Measurements from ENCODE around the gene KRT7.

DNA sequence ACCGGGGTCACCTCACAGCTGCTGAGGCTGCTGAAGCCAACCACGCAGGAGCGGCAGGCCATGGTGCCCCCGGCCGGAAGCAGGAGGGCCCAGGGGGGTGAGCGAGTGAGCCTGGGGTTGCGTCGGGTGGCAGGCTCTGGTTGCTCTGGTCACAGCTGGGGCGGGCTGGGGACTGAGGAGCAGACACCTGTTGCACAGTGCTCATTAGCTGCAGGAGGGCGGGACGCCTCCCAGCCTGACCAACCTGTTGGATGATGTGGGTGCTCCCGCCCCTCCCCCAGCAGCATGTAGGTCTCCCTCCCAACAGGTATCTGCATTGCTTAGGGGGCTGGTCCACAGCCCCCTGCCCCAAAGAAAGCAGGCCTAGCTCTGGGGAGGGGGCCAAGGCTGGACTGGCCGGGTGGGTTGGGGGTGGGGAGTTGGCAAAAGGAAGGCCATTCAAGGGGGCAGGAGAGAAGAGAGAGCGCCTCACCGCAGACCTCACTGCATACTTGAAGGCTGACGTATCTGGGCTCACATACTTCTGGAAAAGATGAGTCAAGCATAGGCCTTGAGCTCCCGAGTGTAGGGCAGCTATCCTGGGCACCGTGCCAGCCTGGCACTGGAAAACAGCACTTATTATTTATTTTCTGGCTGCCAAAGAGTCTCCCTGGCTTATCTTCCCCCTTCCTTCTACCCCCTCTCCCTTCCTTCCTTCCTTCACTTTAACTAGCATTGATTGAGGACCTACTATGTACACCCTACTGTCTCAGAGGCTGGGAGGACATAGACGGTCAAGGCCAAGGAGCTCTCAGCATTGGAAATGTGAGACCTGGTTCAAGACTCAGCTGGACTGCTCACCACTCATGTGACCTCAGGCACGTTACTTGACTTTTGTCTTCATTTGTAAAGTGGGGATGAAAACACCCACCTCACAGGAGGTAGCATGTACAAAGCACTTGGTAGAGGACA, 40.9 kb upstream of the KRT7 start, which contains the start of gene KRT80:
- TF ChIP-seq POLR2AphosphoS5 (IDR thresholded peaks at IDR 0.05; ENCODE audit: low read depth, low read length) (no peak), REST (IDR thresholded peaks at IDR 0.05; ENCODE audit: insufficient read depth in 1 of 2, low read depth in 2 of 2, low read length in 2 of 2) (no peak), SIN3A (IDR thresholded peaks at IDR 0.05; ENCODE audit: borderline replicate concordance, insufficient read depth, low read length) (no peak), TAF1 (IDR thresholded peaks at IDR 0.05; ENCODE audit: borderline replicate concordance, insufficient read depth, low read length) (no peak), FOXP2 (optimal IDR thresholded peaks at IDR 0.05; ENCODE audit: borderline replicate concordance, extremely low read depth, extremely low read length, insufficient read depth) (no peak)
